Neutrophil (primary cell): ENCODE results near the gene CACNA1F.

ENCODE experiments used
- H3K27ac ChIP-seq: fragments of 200-600 bp; sonication (generic); 2 replicates; pipeline ENCODE4 v1.5.1; 2016; ENCODE audit warnings: mild to moderate bottlenecking, moderate library complexity
- H3K27me3 ChIP-seq: fragments of 200-600 bp; sonication (generic); 2 replicates; pipeline ENCODE4 v1.6.0; 2016; ENCODE audit warnings: mild to moderate bottlenecking
- H3K36me3 ChIP-seq: fragments of 200-600 bp; sonication (generic); 2 replicates; pipeline ENCODE4 v1.5.1; 2017
- H3K4me1 ChIP-seq, 2 experiments: fragments of 200-600 bp in 1 of 2; sonication (generic) in 1 of 2; 1 replicate in 1 of 2; 2 replicates in 1 of 2; pipeline versions ENCODE4 v1.5.1 to v1.6.1; 2013 to 2016; ENCODE audit warnings: low read depth in 1 of 2, low read length in 1 of 2, mild to moderate bottlenecking in 1 of 2, moderate library complexity in 1 of 2; ENCODE audit not compliant: control insufficient read depth in 1 of 2, insufficient read depth in 1 of 2
- H3K4me3 ChIP-seq, 2 experiments: fragments of 200-600 bp in 1 of 2; sonication (generic) in 1 of 2; 1 replicate in 1 of 2; 2 replicates in 1 of 2; pipeline ENCODE4 v1.5.1; 2013 to 2016; ENCODE audit warnings: low read depth in 1 of 2, low read length in 1 of 2, mild to moderate bottlenecking in 1 of 2, moderate library complexity in 1 of 2
- H3K9me3 ChIP-seq: fragments of 200-600 bp; sonication (generic); 2 replicates; pipeline ENCODE4 v1.5.1; 2016
- TF ChIP-seq, protein P1 (sequence below): fragments of 200-600 bp; sonication (generic); IDR thresholded peaks from 2 replicates; pipeline ENCODE4 v1.5.1; 2016; ENCODE audit warnings: antibody characterized with exemption

Gene CACNA1F

DNA sequence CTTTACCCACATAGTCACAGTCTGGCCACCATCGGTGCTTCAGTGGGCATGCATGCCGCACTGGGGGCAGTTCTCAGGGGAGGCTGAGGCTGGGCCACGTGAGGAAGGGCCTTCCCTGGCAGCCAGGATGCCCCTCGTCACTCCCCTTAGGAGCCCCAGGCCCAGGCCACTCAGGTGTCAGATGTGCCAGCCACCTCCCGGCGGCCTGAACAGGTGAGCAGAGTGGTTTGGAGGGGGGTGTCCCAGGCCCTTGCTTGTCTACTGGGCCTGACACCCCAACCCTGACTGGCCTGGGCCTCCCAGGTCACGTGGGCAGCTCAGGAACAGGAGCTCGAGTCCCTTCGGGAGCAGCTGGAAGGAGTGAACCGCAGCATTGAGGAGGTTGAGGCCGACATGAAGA lies 14.2 kb upstream of the CACNA1F start:
- no peaks in the 10 kb centered on the region for H3K9me3 ChIP-seq
- peaks cover 77% of the 10 kb centered on the region for H3K36me3 ChIP-seq
- TF ChIP-seq, protein P1, sequence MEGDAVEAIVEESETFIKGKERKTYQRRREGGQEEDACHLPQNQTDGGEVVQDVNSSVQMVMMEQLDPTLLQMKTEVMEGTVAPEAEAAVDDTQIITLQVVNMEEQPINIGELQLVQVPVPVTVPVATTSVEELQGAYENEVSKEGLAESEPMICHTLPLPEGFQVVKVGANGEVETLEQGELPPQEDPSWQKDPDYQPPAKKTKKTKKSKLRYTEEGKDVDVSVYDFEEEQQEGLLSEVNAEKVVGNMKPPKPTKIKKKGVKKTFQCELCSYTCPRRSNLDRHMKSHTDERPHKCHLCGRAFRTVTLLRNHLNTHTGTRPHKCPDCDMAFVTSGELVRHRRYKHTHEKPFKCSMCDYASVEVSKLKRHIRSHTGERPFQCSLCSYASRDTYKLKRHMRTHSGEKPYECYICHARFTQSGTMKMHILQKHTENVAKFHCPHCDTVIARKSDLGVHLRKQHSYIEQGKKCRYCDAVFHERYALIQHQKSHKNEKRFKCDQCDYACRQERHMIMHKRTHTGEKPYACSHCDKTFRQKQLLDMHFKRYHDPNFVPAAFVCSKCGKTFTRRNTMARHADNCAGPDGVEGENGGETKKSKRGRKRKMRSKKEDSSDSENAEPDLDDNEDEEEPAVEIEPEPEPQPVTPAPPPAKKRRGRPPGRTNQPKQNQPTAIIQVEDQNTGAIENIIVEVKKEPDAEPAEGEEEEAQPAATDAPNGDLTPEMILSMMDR = no peak
- no peaks in the 10 kb centered on the region for H3K27me3 ChIP-seq
- no peak overlapping the region for H3K27ac ChIP-seq
- no peak overlapping the region for H3K4me3 ChIP-seq
- no peaks in the 10 kb centered on the region for H3K4me1 ChIP-seq

DNA sequence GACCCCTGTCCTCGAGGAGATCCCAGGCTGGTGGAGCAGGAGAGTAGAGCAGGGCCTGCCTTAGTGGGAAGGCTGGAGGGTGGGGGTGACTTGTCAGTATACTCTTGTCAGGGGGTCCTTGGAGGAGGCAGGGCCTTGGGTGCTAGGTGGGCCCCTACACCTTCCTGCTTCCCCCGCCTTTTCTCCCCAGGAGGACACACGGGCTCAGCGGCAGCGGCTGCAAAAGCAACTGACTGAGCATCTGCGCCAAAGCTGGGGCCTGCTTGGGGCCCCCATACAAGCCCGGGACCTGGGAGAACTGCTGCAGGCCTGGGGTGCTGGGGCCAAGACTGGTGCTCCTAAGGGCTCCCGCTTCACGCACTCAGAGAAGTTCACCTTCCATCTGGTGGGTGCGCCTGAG lies 13.4 kb upstream of the CACNA1F start:
- Histone ChIP-seq H3K4me3 (no peak overlapping the region), H3K9me3 (no peaks in the 10 kb centered on the region), H3K36me3 (peaks cover 75% of the 10 kb centered on the region), H3K27ac (no peak overlapping the region), H3K27me3 (no peaks in the 10 kb centered on the region), H3K4me1 (no peaks in the 10 kb centered on the region)
- TF ChIP-seq, protein P1 = no peak

DNA sequence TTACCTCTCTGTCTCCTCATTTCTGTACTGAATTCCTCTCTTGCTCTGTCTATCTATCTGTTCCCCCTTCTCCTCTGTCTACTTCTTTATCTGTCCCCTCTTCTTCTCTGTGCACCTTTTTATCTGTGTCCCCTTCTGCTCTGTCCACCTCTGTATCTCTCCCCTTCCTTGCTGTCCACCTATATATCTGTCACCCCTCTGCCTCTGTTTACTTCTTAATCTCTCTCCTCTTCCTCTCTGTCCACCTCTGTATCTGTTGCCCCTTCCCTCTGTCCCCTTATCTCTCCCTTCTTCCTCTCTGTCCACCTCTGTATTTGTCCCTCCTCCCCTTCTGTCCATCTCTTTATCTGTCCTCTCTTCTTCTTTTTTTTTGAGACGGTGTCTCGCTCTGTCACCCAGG lies 11.1 kb upstream of the CACNA1F start:
- Histone ChIP-seq H3K4me3 (no peak overlapping the region), H3K27ac (no peak overlapping the region), H3K4me1 (peaks cover 4 to 6% of the 10 kb centered on the region in 2 experiments), H3K27me3 (no peaks in the 10 kb centered on the region), H3K36me3 (peaks cover 52% of the 10 kb centered on the region), H3K9me3 (no peaks in the 10 kb centered on the region)
- TF ChIP-seq, protein P1 = no peak

DNA sequence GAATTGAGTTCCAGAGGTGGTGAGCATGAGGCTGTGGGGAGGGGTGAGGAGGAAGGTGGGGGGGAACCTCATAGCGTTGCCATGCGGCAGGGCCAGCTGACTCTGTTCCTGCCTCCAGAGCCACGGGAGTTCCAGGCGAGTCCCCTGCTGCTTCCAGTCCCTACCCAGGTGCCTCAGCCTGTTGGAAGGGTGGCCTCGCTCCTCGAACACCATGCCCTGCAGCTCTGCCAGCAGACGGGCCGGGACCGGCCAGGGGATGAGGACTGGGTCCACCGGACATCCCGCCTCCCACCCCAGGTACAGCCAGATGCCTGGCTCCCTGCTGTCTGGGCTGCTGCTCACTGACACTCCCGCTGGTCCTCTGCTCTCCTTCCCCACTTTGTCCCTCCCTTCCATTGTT lies 10.0 kb upstream of the CACNA1F start:
- Histone ChIP-seq H3K4me3 (no peak overlapping the region), H3K4me1 (peaks cover 13 to 15% of the 10 kb centered on the region in 2 experiments), H3K9me3 (no peaks in the 10 kb centered on the region), H3K36me3 (peaks cover 42% of the 10 kb centered on the region), H3K27me3 (no peaks in the 10 kb centered on the region), H3K27ac (no peak overlapping the region)
- TF ChIP-seq, protein P1 = no peak

DNA sequence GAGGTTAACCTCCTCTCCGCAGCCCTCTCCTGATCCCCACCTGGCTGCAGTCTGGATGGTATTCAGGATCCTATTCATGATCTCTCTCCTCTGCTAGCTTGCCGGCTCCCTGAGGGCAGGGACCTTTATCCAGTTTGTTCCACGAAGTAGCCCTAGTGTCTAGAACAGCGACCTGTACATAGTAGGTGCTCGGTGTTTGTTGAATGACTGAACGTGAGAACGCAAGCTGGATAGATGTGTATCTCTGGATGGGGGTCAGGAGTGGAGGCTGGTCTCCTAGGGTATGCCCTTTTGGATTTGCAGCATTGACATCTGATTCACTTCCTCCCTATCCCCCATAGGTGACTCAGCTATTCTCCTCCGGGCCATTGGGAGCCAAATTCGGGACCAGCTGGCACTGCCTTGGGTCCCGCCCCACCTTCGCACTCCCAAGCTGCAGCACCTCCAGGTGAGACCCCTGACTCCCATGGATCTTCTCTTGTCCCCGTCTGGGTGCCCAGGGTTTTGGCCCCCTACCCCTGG lies 9.5 kb upstream of the CACNA1F start:
- H3K36me3 ChIP-seq = peaks cover 36% of the 10 kb centered on the region
- no peak overlapping the region for H3K4me3 ChIP-seq

More for the DNA sequence above, 9.5 kb upstream of the CACNA1F start:
- peaks cover 19% of the 10 kb centered on the region in 2 experiments for H3K4me1 ChIP-seq
- H3K9me3 ChIP-seq = no peaks in the 10 kb centered on the region
- no peaks in the 10 kb centered on the region for H3K27me3 ChIP-seq
- TF ChIP-seq, protein P1 = no peak
- H3K27ac ChIP-seq = no peak overlapping the region
